ENCODE results near the gene GPRC5C.
"Not testable (repeated sequence)": the region's sequence is repeated elsewhere in the genome, so short reads cannot be mapped to it uniquely, and the experiment has no call there.

GPRC5C gene

GRCh38 chr17:74431568-74432423 is at the start of gene GPRC5C:
TSS of gene GPRC5C (plus strand) at chr17:74432088. CDS start at chr17:74439777, 7,689 bp downstream.
- no peak for DNase-seq (ENCODE audit: low spot score)

GRCh38 chr17:74383141-74383540 is 48.7 kb upstream of the GPRC5C start:
- DNase-seq (ENCODE audit: low spot score), result no peak

DNA sequence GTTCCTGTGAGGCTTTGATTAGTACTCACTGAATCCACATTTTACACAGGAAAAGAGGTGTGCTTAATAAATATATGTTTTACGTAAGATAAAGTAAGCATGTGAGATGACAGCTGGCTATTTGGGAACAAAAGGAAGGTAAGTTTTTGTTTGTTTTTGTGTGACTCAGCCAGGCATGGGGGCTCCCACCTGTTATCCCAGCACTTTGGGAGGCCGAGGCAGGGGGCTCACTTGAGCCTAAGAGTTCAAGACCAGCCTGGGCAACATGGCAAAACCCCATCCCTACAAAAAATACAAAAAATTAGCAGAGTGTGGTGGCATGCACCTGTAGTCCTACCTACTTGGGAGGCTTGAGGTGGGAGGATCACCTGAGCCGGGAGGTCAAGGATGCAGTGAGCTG is 46.7 kb upstream of the GPRC5C start:
- DNase-seq (ENCODE audit: low spot score), result no peak

GRCh38 chr17:74386386-74386785 is 45.5 kb upstream of the GPRC5C start:
- DNase-seq (ENCODE audit: low spot score), result no peak

GRCh38 chr17:74387365-74388218 is 44.3 kb upstream of the GPRC5C start:
- DNase-seq (ENCODE audit: low spot score), result no peak

GRCh38 chr17:74389084-74389753 is 42.7 kb upstream of the GPRC5C start:
- DNase-seq (ENCODE audit: low spot score), result no peak

GRCh38 chr17:74389937-74390679 is 41.8 kb upstream of the GPRC5C start:
- no peak for DNase-seq (ENCODE audit: low spot score)

- DNase-seq (ENCODE audit: low spot score), result no peak
Observed at GRCh38 chr17:74390680-74391653, 40.9 kb upstream of the GPRC5C start.

- no peak for DNase-seq (ENCODE audit: low spot score)
Observed at GRCh38 chr17:74391771-74392170, 40.1 kb upstream of the GPRC5C start.

- DNase-seq (ENCODE audit: low spot score), result peak; percentile 56
Observed at GRCh38 chr17:74392848-74393247, 39.0 kb upstream of the GPRC5C start.

DNA sequence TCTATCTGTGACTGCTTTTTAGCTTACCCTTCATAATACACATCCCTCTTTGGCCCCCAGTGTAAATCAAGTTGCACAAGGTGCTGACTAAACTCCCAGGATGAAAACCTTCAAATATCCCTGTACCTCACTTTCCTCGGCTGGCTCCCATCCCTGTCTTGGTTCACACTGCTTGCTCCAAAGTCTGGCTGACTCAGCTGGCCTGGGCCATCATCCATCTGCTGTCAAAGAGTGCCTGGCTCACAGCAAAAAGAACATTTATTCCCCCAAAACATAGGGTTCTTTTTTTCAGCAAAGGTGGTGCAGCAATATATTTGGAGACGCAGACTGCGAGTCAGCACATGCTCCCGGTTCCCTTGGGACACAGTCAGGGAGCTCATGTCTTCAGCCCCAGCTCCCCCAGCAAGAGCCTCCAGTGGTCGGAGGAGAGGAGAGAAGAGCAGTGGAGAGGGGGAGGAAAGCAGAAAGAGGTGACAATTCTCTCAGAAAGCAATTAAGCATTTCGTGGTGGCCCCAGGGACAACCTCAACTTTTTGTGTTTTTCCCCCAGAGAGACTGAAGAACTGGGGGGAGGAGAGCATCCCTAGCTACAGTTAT is 38.4 kb upstream of the GPRC5C start:
- DNase-seq (ENCODE audit: low spot score), result no peak

DNA sequence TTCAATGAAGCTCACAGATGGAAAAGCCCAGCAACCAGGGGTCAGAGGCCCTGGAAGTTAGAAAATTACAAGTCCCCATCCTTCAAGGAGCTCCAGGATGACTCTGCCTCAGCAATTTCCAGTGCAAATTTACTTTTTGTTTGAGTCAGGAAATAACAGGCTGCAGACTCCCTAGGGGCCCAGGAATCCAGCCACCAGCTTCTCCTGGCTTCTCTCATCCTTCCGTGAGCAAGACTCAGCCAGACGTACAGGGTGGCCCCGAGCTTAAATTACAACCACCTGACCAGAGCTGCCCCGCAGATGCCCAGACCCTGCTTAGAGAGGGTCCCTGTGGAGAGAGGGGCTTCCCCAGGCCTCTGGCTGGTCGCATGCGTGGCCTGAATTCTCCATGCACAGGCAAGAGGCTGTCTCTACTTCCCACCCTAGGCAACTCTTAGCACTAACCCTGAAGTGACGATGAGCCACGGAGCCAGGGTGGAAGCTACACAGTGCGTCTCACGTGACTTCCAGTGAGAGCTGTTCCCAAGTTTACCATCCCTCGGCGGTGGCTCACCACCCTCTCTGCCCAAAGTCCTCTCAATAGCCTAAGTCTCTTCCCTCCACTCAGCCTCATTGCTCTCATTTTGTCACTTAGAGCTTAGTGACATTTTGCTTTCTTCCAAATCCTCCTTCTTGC is 37.5 kb upstream of the GPRC5C start:
- no peak for DNase-seq (ENCODE audit: low spot score)

DNA sequence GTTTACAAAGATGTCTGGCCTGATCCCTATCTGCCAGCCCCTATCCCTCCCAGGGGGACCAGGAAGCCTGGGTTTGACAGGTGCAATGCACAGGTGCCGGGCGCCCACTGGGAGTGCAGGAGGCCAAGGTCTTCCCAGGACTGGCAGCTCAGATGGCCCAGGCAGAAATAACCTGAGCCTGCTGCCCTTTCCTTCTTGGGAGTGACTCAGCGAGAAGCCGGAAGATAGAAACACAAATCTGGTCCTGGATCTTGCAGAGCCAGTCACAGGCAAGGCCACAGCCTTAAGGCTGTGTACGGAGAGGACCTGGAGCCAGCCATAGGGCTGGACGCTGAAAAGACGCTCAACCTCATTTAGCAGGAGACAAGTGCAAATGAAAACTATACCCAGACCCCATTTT is 36.9 kb upstream of the GPRC5C start:
- DNase-seq (ENCODE audit: low spot score), result no peak

GRCh38 chr17:74396567-74396966 is 35.3 kb upstream of the GPRC5C start:
- no peak for DNase-seq (ENCODE audit: low spot score)

GRCh38 chr17:74402048-74402447 is 29.8 kb upstream of the GPRC5C start:
- DNase-seq (ENCODE audit: low spot score), result no peak

GRCh38 chr17:74403512-74404137 is 28.3 kb upstream of the GPRC5C start:
- no peak for DNase-seq (ENCODE audit: low spot score)

GRCh38 chr17:74404218-74404617 is 27.7 kb upstream of the GPRC5C start:
- DNase-seq (ENCODE audit: low spot score), result no peak

GRCh38 chr17:74404789-74405188 is 27.1 kb upstream of the GPRC5C start:
- DNase-seq (ENCODE audit: low spot score), result no peak

DNA sequence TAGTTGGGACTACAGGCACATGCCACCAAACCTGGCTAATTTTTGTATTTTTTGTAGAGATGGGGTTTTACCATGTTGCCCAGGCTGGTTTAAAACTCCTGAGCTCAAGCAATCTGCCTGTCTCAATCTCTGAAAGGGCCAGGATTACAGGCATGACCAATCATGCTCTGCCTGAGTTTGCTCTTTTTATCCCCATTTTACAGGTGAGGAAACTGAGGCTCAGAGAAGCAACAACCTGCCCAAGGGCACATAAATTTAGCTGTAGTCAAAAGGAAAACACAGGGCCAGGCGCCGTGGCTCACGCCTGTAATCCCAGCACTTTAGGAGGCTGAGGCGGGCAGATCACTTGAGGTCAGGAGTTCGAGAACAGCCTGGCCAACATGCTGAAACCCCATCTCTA is 26.6 kb upstream of the GPRC5C start:
- DNase-seq (ENCODE audit: low spot score), result not testable (repeated sequence)

Measured in NAMALWA (cell line).